HG03097 (cell line): ENCODE data around the gene CD74.

Experiments
- ATAC-seq: cut with Tn5 transposase; IDR thresholded peaks from one replicate; pipeline ENCODE4 v1.9.1; 2021; ENCODE audit not compliant: unreplicated experiment, low FRiP score

The CD74 gene

DNA sequence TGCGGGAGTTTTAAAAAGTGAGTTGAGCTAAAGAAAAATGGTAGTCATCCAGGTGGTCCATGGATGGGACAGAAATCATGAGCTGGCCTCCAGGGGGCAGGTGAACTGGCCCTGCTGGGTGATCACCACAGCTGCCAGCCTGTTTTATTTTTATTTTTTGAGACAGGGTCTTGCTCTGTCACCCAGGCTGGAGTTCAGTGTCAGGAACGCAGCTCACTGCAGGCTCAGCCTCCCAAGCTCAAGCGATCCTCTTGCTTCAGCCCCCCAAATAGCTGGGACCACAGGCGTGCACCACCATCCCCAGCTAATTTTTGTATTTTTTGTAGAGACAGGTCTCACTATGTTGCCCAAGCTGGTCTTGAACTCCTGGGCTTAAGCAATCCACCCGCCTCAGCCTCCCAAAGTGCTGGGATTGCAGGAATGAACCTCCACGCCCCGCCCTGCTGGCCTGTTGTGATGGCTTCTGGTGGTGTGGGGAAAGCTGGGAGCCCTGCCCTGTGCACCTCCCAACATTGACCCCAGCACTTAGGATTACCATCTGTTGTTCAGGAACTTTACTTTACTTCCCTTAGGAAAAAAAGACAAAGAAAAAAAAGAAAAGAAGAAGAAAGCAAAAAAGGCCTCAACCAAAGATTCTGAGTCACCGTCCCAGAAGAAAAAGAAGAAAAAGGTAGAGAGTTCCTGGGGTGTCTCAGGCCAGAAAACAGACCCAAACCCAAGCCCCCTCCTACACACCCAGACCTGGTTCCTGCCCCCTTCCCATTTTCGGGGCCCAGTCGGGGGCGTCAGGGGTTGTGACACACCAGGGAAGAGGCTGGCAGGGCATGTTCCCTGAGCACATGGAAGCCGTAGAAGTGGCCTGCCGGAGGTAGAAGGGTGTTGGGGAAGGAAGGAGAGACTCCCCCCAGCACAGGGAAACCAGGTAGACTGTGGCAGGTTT is 14.7 kb downstream of the CD74 start:
- ATAC-seq, result no peak

GRCh38 chr5:150397146-150397781 is 15.4 kb downstream of the CD74 start:
- no peak for ATAC-seq

DNA sequence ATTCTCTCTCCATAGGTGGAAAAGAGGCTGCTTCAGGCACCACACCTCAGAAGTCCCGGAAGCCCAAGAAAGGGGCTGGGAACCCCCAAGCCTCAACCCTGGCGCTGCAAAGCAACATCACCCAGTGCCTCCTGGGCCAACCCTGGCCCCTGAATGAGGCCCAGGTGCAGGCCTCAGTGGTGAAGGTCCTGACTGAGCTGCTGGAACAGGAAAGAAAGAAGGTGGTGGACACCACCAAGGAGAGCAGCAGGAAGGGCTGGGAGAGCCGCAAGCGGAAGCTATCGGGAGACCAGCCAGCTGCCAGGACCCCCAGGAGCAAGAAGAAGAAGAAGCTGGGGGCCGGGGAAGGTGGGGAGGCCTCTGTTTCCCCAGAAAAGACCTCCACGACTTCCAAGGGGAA is 16.4 kb downstream of the CD74 start:
- no peak for ATAC-seq

- ATAC-seq, result no peak
These were observed 17.1 kb downstream of the CD74 start for GRCh38 chr5:150395688-150395975.

DNA sequence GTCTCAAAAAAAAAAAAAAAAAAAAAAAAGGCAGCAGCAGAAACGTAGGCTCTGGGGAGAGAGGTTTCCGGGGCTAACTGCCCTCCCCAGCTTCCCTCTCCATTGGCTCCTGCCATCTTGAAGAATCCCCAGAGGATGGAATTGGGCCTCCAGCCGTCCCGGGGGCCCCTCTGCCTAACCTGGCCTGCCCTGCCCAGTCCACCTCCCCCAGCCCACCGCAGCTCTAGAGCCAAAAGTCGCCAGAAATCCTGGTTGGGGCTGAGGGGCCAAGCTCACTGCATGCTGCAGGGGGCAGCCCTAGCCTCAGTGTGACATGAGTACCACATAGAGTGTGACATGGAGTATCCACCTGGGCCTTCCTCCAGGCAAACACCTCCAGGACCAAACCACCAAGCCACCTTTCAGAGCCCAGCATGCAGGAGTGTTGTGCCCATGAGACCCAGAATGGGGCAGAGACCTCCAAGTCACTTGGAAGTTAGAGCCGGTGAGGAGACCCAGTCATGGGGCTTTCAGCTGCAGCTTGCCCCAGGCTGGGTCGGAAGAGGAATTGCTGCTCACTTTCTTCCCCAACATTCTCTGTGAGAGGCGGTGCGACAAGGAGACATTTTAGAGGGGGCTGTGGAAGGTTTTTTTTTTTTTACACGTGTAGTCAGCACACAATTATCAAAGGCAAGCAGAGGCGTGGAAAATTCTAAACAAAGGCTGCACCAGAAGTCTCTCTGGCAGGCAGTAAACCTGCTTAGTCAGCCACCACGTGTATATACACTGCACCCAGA is 17.6 kb downstream of the CD74 start:
- no peak for ATAC-seq

DNA sequence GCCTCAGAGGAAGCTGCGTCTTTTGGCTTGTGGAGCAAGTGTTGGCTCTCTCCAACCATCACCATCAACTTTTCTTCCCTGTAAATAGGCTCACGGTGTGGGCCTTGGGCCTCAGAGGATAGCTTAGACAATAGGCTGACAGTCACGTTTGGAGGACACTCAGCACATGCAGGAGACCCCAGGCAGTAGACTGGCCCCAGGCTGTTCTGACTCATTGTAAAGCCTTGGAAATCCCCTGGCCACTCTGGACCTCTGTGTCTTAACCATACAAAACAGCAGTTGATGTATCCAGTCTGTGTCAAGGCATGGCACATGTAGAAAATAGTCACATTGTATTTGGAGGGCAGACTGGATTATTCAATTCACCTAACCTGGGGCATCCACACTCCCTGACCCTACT is 18.6 kb downstream of the CD74 start:
- no peak for ATAC-seq

DNA sequence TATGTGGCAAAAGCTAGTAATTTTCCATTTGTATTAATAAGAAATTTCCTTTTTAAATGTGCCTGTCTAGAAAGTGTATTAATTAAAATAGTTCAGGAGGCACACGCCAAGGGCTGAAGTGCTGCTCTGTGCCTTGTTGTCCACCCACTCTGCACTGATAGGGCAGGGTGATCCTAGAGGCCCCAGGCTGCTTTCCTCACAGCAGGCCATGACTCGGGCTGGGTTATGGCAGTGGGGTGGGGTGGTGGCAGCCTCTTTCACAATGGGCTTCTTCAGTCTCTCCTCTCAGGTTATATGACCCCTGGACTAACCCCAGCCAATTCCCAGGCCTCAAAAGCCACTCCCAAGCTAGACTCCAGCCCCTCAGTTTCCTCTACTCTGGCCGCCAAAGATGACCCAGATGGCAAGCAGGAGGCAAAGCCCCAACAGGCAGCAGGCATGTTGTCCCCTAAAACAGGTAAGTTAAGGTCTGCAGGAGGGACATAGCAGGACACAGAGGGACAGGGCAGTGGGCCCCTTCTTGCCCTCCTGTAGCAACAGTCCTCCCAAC is 19.5 kb downstream of the CD74 start:
- no peak for ATAC-seq

DNA sequence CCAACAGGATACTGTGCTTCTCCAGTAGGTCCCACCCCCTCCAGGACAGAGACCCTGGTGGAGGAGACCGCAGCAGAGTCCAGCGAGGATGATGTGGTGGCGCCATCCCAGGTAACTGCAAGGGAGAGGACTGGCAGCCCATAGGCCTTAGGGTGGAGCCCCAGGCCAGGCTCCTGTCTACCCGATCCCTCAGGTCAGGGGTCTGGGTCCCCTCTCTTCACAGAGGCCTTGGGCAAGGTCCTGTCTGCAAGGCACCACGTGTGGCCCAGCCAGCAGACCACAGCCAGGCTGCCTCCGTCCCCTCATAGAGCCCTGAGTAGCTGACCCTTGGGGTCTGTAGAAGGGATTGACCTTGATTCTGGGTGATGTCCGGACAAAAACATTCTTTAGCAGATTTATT is 20.0 kb downstream of the CD74 start:
- no peak for ATAC-seq

DNA sequence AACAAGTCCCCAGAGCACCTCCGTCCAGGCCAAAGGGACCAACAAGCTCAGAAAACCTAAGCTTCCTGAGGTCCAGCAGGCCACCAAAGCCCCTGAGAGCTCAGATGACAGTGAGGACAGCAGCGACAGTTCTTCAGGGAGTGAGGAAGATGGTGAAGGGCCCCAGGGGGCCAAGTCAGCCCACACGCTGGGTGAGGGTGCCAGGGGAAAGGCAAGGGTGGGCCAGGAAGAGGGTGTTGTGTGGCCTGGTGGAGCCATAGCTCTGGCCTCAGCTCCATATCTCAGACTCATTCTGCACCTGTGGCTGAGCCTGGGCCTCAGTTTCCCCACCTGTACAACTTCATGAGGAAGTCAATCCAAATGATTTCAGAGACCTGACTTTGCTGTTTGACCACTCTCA is 20.7 kb downstream of the CD74 start:
- no peak for ATAC-seq

- ATAC-seq, result no peak
These were observed 21.5 kb downstream of the CD74 start for GRCh38 chr5:150391064-150391834.

DNA sequence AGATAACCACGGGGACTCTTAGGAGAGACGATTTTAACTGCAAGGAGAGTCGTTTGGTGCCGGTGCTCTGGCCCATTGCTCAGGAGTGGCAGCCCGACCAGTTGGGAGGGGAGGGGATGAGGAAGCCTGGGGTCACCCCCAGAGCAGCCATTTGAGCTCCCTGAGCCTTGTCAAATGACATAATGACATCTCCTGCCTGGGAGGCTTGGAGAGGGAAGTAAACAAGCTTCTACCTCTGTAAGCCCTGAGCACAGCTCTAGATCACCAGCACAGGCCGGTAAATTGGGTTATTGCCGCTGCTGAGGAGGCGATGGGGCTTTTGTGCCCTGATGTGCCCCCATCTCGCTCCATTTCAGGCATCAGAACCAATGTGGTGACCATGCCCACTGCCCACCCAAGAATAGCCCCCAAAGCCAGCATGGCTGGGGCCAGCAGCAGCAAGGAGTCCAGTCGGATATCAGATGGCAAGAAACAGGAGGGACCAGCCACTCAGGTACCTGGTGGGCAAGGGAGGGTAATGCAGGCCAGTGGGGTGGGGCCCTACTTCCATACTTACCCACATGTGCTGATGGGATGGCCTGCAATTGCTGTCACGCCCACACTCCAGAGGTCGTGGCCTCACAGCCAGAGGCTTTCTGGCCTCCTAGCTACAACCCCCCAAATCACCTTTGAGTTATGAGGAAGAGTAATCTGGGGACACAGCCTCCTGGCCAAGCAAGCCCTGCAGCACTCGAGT is 23.0 kb downstream of the CD74 start:
- ATAC-seq, result no peak

- ATAC-seq, result no peak
These were observed 26.5 kb downstream of the CD74 start for GRCh38 chr5:150386024-150386855.

DNA sequence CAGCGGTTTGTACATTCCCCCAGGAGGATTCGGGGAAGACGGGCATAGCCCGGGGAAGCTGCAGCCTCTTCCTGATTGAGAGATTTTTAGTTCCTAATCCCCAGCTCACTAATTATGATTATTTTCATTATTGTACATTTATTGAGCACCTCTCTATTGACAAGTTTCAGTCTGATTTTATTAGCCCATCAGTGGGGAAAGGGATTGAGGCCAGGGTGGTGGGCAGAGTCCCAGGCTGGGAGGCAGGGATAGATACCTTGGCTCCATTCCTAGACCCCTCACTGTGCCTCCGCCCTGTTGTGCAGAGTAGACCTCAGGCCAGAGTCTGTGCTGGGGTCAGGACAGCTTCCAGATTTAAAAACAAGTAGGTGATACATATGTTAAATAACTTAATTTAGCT is 28.0 kb downstream of the CD74 start:
- ATAC-seq, result no peak

DNA sequence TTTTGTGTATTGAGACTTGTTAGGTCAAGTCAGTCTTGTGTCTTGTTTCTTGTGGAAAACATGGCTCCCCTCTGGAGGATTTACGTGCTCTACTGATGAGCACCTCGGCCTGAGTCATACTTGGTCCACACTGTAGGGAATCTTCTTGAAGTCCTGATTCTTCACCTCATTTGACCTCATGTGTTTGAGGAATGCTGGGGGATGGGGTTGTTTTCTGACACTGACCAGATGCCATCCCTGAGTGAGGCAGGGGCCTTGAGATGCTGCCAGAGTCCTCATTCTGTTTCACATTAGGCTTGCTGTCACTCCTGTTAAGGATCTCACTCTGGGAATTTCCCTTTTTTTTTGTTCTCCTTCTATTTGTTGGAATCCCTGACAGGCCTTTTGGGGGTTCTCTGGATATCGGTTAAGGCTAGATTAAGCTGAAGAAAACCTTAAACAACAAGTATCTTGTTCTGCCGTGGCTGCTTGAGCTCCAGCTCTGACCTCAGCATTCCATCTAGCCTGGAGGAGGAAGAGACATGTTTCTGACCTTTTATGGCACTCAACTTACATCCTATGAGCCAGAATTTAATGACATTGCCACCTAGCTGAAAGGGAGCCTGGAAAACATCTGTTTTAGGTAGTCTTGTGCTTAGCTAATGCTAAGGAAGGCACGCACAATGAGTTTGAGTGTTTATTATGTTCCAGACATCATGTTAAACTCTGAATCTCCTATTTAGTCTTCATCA is 34.6 kb downstream of the CD74 start:
- no peak for ATAC-seq

DNA sequence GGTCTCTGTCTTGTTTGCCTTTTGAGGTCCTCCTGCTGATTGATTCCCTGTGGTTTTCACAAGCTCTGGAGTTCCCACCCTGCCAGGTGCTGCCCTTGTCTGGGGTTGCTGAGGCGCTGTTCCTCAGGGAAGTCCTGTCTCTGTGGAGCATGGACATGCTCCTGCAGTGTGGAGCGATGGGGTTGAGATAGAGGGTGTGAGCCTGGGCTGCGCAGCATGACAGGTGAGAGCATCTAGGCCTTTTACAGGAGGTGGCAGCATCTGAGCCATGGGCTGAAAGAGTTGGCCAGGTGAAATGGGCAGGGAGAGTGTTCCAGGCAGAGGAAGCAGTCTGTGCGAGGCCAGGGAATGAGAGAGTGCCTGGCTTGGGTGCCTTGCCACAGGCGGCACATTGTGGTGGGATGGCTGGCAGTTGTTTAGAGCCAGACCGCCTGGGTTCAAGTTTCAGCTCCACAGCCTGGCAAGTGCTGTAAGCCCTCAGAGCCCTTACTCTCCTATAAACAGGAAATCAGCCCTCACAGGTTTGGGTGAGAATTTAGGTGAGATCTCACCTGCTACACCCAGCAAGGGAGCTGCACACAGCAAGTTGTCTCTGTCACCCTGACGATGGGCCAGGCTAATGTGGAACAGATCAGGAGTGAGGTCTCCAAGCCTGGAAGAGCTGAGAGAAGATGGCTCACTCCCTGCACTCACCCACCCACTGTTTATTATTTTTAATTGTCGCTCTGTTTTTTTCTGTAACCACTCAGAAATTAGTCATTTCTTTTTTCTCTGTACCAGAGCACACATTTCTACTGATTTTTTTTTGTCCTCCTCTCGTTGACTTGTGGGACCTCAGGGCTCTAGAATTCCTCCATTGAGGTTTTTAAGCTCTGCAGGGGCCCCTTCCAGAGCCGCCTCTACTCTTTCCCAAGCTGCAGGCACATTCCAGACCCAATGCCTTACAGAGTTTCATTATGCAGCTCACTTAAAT is 35.6 kb downstream of the CD74 start:
- no peak for ATAC-seq

- ATAC-seq, result no peak
These were observed 38.1 kb downstream of the CD74 start for GRCh38 chr5:150374651-150375050.

DNA sequence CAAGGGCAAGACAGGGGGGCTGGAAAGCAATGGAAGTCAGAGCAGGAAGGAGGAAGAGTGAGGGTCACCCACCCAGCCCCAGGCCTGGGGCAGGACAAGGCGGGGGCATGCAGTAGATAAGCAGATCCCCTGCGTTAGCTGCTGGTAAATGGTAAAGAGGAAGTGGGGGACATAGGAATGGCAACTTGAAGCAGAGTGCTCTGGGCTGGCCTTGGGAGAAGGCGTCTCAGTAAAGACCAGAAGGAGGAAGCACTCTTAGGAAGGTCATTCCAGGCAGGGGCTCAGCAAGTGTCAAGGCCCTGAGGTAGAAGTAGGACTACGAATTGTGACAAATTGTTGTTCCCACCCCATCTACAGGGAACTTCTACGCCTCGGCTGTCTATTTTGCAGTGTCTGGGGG is 40.1 kb downstream of the CD74 start:
- ATAC-seq, result no peak
